HG03571 (cell line): ENCODE measurements around the gene PRDM16.

Experiments
- ATAC-seq: cut with Tn5 transposase; IDR thresholded peaks from one replicate; pipeline ENCODE4 v1.9.1; 2021; ENCODE audit not compliant: unreplicated experiment

PRDM16 gene

DNA sequence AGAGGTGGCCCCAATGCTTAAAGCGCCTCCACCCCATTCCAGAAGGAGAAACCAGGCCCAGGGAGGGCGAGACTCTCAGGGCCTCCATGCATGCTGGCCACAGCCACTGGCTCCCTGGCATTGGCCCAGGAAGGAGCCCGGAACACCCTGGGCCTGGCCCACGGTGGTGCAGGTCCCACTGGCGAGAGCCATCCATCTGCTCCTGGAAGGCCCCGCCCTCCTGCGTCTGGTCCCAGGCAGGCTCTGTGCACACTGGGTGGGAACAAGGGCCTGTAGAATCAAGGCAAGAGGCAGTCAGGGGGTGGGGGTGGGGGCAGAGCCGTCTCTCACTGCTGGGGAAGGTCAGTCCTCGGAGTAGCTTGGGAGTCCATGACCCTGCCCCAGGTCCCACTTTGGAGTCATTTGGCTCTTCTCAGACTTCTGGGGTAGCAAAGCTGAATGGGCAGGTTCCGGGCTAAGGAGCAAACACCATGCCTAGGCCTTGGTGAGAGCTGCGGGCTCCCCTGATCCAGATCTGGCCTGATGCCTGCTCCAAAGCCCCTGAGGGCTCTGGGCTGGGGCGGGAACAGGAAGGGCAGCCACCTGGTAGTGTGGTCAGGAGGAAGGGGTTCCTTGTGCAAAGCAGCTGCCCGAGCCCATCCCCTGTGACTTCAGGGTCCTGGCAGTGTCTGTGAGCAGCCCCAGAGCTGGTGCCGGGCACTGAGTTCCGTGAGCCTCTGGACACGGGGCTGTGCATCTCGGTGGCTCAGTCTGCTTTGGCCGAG lies 278.4 kb downstream of the PRDM16 start:
- no peak for ATAC-seq

DNA sequence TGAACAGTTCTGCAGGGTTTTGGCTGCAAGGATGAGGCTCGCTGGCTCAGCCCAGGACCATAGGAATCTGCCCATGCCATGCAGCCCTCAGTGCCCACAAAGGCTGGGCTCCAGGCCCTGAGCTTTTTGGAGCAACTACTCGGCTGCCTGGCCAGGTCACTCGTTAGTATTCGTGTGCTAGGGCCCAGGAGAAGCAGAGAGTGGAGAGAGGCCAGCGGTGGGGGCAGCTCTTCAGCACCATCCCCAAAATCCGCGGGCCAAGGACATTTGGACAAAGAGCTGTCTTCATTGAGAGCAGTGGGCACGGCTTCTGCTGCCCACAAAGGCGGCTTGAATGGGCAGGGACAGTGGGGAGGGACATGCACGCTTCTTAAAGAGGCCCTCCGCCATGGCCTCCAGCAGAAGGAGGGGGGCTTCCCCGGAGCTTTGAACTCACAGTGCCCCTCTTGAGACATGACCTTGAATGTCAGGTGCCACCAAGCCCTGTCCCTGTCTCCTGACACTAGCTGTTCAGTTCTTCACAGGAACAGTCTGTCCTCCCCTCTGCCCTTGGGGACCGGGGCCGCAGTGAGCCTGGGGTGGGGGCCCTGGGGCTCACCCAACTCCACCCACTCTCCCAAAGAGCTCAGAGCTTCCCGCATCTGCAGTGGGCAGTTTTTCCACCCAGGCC lies 279.3 kb downstream of the PRDM16 start:
- ATAC-seq: no peak

DNA sequence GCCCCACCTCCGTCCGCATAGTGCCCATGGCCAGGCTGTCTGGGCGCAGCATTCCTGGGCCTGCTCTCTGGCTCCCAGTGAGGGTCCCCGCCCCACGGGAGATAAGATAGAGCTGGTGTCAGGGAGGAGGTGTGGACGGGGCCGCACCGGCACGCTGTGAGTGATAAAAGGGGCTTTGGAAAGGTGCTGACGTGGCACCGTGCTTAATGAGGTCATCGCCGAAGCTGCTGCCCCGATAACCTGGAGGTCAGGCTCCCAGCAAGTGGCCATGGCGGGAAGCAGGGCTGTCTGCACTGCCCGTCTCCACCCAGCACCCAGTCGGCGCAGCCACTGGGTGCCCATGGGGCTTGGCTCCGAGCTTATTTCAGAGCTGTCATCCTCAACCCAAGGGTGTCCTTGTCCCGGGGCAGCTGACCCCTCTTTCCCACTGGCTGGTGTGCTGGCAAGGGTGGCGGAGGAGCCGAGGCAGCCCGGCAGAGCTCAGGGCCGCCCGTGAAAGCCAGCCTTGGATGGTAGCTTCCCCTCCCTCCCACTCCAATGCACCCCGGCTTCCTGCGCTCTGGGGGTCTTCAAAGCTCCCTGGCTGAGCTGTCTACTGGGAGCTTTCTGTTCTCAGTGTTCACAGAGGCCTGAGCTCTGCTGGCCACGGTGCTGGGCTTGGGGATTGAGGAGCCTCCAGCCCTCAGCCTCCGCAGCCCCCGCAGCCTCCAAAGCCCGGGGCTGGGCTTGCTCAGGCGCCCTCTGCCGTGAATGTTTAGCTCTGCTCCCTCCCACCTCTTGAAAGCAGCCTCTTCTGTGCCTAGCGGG lies 280.4 kb downstream of the PRDM16 start:
- no peak for ATAC-seq

DNA sequence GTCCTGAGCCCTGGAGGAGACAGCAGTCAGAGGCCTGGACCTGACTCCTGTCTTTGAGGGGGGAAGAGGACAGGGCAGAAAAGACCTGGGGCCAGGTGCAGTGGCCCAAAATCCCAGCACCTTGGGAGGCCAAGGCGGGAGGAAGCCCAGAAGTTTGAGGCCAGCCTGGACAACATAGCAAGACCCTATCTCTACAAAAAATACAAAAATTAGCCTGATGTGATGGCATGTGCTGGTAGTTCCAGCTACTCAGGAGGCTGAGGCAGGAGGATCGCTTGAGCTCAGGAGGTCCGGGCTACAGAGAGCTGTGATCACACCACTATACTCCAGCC lies 280.9 kb downstream of the PRDM16 start:
- ATAC-seq: no peak

DNA sequence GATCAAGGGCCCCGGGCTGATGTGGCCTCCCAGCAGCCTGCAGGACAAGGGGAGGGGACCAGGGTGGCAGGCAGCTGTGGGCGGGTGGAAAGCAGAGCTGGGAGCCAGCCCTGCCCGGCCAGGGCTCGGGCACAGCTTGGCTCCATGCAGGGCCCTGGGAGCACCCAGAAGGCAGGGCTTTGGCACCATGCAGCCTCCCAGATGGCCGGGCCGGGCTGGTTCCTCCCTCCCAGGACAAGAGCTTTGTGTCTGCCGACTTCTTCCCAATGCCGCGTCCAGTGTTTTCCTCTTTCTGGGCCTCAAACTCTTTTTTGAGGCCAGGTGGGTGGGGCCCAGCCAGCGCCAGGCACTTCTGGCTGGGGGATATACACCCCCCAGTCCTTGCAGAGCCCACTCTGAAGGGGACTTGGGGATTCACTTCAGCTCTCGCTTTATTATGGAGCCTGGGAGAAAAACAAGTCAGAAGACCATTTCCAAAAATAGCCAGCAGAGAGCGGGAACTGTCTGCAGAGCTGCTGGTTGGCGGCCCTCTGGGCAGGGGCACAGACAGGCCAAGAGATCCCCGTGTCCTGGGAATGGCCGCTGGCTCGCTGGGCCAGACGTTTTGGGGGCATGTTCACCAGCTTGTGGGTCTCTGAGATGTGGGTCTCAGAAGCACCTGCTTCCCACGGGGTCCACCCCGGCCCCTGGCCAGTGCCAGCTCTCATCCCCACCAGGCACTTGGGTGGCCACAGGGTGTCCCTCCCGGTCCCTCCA lies 281.7 kb downstream of the PRDM16 start:
- no peak for ATAC-seq

DNA sequence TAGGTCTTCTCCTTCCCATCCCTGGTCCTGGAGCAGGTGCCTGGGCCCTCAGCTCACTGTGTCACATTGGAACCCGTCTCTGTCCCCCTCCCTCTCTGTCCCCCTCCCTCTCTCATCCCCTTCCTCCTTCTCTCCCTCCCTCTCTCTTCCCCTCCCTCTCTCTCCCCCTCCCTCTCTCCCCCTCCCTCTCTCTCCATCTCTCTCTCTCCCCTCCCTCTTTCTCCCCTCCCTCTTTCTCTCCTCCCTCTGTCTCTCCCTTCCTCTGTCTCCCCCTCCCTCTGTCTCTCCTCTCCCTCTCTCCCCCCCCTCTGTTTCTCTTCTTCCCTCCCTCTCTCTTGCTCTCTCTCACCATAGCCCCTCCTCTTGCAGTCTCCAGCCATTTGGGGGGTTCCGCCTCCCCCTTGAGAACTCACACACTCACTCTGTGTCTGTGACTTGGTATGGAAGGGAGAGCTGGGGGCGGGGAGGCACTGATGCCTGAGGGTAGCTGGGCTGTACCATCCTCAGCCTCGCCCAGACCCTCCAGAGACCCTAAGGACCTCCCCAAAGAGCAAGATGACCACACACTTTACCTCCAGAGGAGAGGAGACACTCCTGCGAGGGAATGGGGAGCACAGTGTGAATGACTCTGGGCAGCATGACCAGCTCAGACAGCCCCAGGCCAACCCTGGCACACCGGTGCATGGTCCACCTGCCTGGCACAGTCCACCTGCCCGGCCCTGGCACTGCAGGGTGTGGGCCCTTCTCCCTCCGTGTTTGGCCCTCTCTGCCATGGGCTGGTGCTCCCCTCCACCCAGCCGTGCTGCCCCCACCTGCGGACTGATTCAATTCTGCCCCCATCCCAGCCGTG lies 282.7 kb downstream of the PRDM16 start:
- no peak for ATAC-seq

DNA sequence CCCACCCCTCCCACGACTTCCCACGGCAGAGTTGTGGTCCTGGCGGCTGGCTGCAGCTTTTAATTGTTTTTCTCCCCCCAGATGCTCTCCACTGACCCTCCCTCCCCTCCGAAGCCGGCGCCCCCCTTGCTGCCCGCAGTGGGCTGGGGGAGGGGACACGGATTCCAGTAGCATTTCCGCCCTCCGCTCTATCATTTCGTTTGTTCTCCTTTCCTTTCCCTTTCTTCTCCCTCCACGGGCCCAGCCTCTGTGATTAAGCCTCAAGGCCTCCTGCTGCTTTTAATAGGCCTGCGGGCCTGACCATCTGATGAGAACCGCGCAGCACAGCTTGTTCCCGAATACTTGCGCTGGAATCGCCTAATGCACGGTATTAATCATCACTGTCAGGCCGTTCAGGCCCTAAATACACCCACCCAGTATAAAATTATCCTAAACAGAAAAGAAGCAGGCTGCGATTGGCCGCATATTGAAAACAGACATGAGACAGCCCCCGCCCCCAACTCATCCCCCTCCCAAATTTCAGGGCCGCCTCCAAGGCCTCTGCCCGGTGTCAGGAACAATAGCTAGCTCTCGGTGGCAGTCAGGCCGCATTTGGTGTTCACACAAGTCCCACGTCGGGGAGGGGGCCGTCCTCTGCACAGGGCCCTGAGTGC lies 283.4 kb downstream of the PRDM16 start:
- ATAC-seq: no peak

DNA sequence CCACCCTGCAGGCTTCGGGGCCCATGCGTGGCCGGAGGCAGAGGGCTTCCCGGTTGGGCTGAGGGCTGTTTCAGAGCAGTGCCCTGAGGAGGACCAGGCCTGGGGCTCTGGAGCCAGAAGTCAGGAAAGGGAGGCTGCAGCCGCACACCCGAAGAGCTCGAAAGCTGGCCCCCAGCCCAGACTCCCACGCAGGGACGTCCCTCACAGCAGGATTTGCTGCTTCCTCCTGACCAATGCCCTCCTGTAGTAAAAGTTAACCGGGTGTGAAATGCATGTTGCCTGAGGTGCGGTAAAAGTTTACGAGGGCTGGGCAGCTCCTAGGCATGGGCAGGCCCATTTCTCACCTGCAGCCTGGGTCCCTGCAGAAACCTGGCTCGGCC lies 283.9 kb downstream of the PRDM16 start:
- ATAC-seq: no peak

DNA sequence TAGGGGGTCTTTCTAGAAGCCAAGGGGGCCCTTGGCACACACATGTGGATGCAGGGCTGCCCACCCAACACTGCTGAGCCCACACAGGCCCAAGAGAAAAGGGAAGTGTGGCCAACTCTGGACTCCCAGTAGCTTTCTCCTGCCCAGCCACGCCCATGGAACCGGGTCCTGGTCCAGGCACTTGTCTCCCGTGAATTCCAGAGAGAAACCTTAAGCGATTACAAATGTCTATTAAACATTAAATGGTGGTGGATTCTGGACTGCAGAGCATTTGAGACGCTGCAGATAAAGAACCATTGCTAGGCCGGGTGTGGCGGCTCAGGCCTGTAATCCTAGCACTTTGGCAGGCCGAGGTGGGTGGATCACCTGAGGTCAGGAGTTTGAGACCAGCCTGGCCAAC lies 284.9 kb downstream of the PRDM16 start:
- no peak for ATAC-seq

DNA sequence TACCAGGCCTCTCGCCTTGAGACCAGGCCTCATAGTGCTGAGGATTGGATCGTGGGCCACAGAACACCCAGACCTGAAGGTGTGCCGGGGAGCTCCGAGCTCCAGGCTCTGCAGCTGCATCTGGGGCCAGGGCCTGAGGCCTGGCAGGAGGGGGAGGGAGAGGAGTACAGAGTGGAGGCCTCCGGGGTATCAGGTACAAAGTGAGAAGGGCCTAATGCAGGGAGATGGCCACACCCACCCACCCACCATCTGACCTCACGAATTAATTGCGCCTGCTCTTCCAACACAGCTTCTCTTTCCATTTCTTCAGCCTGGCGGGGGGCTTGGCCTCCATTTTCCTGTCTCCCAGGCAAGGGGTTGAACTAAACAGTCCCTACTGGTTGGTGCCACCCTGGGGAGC lies 286.1 kb downstream of the PRDM16 start:
- ATAC-seq: no peak

DNA sequence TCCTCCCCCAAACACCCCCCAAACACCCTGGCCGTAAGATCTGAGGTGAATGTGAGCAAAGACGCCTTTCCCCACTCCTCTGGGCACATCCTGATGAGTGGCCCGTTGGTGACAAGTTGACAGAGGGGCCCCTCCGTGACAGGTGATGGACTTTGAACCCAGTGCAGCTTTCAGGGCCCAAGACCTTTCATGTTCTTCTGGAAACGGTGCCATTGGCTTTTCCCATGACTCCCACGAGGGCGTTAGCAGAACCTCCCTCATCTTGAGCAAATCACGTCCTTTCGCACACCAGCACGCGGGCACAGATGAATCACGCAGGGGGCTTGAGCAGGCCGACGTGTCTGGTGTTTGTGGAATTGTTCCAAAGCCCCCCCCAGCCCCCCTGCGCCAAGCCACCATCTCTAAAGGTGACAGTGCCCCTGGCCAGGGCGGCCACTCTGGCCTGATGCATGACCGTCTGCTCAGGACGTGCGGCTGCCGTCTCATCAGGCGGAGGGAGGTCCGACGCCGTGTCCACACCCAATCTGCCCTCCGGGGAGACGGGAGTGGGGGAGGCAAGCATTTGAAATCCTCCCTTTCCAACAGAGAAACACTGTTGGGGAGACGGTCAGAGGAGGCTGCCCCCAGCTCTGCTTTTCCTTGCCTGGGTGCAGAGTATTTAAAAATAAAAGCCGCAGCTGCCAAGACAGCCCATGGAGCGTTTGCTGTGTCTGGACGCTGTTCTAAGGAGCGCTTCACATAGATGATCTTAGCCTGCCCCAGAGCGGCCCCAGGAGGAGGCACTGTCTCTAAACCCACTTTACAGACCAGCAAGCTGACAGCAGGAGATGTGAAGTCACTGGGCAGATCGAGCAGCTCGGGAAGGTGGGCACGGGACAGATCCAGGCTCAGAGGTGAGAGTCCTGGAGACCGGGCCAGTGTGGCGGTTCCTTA lies 287.2 kb downstream of the PRDM16 start:
- ATAC-seq: no peak

DNA sequence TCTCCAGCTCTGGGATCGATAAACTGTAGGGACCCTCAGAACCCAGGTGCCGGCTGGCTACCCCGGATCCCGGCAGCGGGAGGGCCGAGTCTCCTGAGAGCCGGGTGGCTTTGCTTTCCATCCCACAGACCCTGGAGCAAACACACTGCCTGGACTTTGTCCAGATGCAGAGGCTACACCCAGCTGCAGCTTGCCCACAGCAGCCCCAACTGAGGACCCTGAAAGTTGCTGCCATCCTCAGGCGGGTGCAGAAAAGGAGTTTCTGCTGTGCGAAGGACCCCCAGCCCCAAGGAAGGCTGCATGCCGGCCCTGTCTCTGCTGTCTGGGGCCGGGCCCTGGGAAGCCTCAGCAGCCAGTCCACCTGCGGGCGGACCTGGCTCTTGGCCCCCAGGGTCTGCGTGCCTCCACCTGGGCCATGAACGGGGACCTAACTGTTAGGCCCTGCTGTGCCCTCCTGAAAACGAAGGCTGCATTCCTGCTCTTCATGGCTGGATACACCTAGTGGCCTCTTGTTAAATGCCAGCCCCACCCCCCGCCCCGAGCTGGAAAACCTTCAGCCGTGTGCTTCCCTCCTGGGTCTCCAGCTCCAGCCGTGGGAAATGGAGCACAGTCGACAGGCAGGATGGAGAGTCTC lies 287.9 kb downstream of the PRDM16 start:
- no peak for ATAC-seq

DNA sequence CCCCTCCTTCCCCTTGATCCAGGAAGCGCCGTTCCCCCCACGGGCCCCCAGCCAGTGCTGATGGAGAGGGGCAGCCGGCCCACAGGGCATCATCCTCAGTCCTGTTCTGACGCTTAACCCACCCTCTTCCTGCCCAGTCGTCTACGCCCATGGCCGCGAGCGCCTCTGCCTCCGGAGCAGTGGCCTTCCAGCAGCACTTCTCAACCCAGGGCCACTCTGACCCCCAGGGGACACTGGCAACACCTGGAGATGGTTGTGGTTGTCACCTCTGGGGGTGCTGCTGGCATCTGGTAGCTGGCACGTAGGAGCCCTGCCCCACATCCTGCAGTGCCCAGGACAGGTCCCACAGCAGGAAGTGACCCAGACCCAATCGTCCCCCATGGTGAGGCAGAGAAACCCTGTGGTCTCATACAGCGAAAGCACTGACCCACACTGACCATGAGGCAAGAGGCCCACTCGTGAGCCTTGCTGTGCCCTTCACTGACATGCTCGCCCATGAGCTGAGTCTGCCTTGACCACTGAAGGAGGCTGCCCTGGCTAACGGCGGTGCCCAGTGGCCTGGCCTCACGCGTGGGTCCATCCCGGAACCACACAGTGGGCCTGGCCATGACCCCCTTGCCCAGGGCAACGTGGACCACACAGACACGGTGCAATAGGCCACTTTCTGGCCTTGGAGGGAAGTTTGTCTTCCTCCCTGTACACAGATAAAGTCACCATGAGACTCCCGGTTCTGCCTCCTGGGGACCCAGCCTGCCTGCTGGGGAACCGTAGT lies 288.7 kb downstream of the PRDM16 start:
- no peak for ATAC-seq

DNA sequence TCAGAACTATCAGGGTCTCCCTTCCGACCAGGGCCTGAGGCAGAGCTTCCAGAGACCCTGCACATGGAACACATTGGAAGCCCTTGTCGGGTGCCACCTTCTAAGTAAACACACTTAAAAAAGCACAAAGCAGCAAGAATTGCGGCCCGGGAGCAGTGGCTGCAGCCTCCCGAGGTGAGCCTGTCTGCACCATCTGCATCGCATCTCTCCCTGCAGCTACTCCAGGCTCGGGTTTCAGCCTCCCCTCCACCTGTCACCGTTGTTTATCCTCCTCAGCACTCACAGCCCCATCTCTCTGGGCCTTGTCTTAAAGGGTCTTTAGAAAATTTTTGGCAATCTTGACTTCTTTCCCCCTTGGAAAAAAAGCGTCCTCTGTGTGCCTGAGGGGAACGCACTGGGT lies 290.3 kb downstream of the PRDM16 start:
- ATAC-seq: no peak

DNA sequence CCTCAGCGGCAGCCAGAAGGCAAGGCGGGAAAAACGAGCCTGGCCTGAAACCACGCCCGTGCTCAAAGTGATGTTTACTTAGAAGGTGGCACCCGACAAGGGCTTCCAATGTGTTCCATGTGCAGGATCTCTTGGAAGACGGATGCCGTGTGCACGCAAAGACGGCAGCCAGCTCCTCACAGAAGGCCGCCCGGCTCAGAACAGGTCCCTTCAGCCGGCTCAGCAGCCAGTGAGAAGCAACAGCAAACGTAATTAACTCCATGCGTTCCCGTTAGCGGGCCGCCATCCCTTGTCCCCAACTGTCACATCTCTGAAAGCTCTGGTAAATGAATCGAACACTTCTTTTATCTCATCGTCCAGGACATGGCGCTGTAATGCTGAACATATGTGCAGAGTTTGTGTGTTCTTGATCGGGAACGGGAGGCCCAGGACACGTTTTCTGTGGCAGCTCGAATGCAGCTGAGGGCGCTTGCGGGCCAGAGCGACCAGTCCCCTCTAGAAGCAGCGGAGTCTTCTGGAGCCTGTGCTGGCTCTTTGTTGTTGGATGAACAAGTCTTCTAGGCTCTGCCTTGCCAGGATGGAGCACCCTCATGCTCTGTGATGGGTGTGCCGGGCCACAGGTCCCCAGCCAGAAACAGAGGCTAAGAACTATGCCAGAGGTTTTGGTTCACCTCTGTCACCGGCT lies 290.9 kb downstream of the PRDM16 start:
- ATAC-seq: no peak

DNA sequence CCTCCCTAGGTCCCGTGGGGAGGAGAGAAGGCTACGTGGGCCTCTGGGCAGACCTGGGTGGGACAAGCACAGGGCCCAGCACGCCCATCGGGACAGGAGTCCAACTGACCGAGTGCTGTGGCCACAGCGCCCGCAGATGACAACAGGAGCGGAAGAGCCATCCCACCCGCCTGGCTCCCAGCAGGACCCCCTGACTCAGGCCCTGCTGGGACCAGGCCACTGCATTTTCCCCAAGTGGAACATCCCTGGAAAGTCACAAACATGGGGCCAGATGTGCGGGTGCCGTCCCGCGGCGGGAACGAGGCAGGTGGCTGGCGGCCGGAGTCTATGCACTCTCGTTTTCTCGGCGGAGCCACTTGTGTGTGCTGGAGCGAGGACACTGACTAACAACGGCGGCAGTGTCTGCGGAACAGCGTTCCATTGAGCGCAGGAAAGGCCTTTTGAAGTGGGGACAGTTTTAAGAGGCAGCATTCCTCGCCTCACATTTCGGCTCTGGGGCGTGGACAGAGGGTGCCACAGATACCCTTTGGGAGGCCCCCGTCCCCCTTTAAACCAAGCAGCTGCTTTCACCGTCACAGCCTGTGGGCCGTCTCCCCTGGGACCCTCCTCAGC lies 291.7 kb downstream of the PRDM16 start:
- ATAC-seq: no peak

DNA sequence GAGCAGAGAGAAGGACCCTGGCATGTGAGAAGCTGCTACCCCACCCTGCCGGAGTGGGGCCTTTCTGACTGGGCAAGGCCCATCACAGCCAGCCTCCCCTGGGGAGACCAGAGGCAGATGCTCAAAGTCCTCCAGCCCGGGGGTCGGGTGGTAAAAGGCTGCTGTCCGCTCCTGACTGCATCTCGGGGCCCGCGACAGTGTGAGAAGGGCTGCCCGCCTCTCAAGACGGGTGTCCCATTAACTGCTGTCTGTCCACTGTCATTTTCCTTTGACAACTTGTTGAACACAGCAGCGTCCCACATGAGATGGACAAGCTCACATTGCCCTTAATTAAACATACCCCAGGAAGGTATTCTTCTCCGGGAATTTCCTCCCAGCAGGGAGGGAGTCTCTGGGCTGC lies 294.0 kb downstream of the PRDM16 start:
- ATAC-seq: no peak
